K562 (cell line): ENCODE measurements around the gene SVBP. TPM values are rescaled to one million over a fixed set of nuclear protein-coding genes. Genes with fewer than 3 reads are reported as not detected.

Experiments
- FOSL1 ChIP-seq: fragments of 200-800 bp; sonication (Bioruptor generic); conservative IDR thresholded peaks from 2 replicates; pipeline ENCODE4 v1.6.1; 2016; ENCODE audit warnings: missing genetic modification characterization, missing compliant biosample characterization
- GTF2B ChIP-seq: IDR thresholded peaks from 2 replicates; pipeline ENCODE4 v1.6.1; 2011; ENCODE audit not compliant: insufficient read length; ENCODE audit errors: extremely low read depth
- HBP1 ChIP-seq: fragments of 450-650 bp; formaldehyde crosslinking; IDR thresholded peaks from 2 replicates; pipeline ENCODE4 v1.4.0; 2022; ENCODE audit warnings: missing genetic modification characterization
- KDM1A ChIP-seq, 2 experiments: fragments of 450-650 bp; IDR thresholded peaks; 2 replicates each; pipeline ENCODE4 v1.6.1; 2016; ENCODE audit warnings: mild to moderate bottlenecking in 2 of 2
- KLF10 ChIP-seq: fragments of 250-450 bp; sonication (Bioruptor Pico); IDR thresholded peaks from 2 replicates; pipeline ENCODE4 v1.6.1; 2021; ENCODE audit warnings: matching md5 sums
- RB1 ChIP-seq: fragments of 450-650 bp; IDR thresholded peaks from 2 replicates; pipeline ENCODE4 v1.6.1; 2017; ENCODE audit warnings: low read depth, mild to moderate bottlenecking
- RCOR1 ChIP-seq, 2 experiments: IDR thresholded peaks; 2 replicates each; pipeline ENCODE4 v1.6.1; 2012; ENCODE audit warnings: low read depth in 2 of 2, low read length in 2 of 2, borderline replicate concordance in 1 of 2, improper control_type of control experiment in 1 of 2
- RFX7 ChIP-seq: fragments of 250-450 bp; sonication (Bioruptor Pico); IDR thresholded peaks from 2 replicates; pipeline ENCODE4 v1.5.1; 2021; ENCODE audit warnings: mild to moderate bottlenecking
- TAL1 ChIP-seq: fragments of 450-650 bp; IDR thresholded peaks from 2 replicates; pipeline ENCODE4 v1.6.1; 2016; ENCODE audit warnings: mild to moderate bottlenecking
- XRCC3 ChIP-seq: fragments of 450-650 bp; IDR thresholded peaks from 2 replicates; pipeline ENCODE4 v1.6.1; 2017; ENCODE audit warnings: mild to moderate bottlenecking, moderate library complexity
- ZC3H4 ChIP-seq: sonication (generic); formaldehyde crosslinking; IDR thresholded peaks from 2 replicates; pipeline ENCODE4 v1.9.0; 2021; ENCODE audit warnings: missing genetic modification reagents, borderline replicate concordance
- ZNF3 ChIP-seq: fragments of 250-450 bp; sonication (Bioruptor Pico); IDR thresholded peaks from 2 replicates; pipeline ENCODE4 v1.5.0; 2021; ENCODE audit warnings: mild to moderate bottlenecking, moderate library complexity
- ZNF444 ChIP-seq: fragments of 250-450 bp; sonication (Bioruptor Pico); IDR thresholded peaks from 2 replicates; pipeline ENCODE4 v1.4.0; 2020; ENCODE audit warnings: mild to moderate bottlenecking, moderate library complexity
- polyA plus RNA-seq, 8 experiments: library from polyadenylated mRNA; depleted of rRNA in 4 of 8; stranded (reverse) in 5 of 8; unstranded in 3 of 8; fragments of >200 nt; fragmentation: Nextera tagmentation in 2 of 8; fragmentation: Illumina TruSeq in 1 of 8; extraction: Ambion mirVana in 2 of 8; extraction: Trizol in 1 of 8; gene quantifications; 2 replicates each; pipeline versions ENCODE4 v1.2.1 to v1.2.3, GENCODE V29; 2011 to 2014; ENCODE audit warnings: inconsistent platforms in 1 of 8, missing spikeins in 1 of 8
- total RNA-seq, 7 experiments: library from RNA; depleted of rRNA in 6 of 7; stranded (reverse); fragments of >200 nt in 6 of 7; fragmentation: Illumina TruSeq in 2 of 7; extraction: Trizol in 2 of 7; gene quantifications; 2 replicates each; pipeline versions ENCODE4 v1.2.1 to v1.2.3, GENCODE V29; 2011 to 2021; ENCODE audit warnings: low replicate concordance in 1 of 7
- TF ChIP-seq, protein P1 (sequence below): fragments of 200-600 bp; sonication (generic); IDR thresholded peaks from one replicate; pipeline ENCODE4 v1.6.1; 2012; ENCODE audit warnings: mild to moderate bottlenecking, low read depth, low read length, inconsistent platforms
- TF ChIP-seq, protein P2 (sequence below): sonication (generic); formaldehyde crosslinking; IDR thresholded peaks from 2 replicates; pipeline ENCODE4 v1.8.0; 2023; ENCODE audit warnings: mild to moderate bottlenecking, missing genetic modification reagents

Gene SVBP
- total and polyA plus RNA-seq, 9 of the 15 experiments (the other 6 are each of a cell fraction or from before 2014, with no cell fraction given): 31.7 to 49.7 (median 40.0) TPM

- TF ChIP-seq, protein P1, sequence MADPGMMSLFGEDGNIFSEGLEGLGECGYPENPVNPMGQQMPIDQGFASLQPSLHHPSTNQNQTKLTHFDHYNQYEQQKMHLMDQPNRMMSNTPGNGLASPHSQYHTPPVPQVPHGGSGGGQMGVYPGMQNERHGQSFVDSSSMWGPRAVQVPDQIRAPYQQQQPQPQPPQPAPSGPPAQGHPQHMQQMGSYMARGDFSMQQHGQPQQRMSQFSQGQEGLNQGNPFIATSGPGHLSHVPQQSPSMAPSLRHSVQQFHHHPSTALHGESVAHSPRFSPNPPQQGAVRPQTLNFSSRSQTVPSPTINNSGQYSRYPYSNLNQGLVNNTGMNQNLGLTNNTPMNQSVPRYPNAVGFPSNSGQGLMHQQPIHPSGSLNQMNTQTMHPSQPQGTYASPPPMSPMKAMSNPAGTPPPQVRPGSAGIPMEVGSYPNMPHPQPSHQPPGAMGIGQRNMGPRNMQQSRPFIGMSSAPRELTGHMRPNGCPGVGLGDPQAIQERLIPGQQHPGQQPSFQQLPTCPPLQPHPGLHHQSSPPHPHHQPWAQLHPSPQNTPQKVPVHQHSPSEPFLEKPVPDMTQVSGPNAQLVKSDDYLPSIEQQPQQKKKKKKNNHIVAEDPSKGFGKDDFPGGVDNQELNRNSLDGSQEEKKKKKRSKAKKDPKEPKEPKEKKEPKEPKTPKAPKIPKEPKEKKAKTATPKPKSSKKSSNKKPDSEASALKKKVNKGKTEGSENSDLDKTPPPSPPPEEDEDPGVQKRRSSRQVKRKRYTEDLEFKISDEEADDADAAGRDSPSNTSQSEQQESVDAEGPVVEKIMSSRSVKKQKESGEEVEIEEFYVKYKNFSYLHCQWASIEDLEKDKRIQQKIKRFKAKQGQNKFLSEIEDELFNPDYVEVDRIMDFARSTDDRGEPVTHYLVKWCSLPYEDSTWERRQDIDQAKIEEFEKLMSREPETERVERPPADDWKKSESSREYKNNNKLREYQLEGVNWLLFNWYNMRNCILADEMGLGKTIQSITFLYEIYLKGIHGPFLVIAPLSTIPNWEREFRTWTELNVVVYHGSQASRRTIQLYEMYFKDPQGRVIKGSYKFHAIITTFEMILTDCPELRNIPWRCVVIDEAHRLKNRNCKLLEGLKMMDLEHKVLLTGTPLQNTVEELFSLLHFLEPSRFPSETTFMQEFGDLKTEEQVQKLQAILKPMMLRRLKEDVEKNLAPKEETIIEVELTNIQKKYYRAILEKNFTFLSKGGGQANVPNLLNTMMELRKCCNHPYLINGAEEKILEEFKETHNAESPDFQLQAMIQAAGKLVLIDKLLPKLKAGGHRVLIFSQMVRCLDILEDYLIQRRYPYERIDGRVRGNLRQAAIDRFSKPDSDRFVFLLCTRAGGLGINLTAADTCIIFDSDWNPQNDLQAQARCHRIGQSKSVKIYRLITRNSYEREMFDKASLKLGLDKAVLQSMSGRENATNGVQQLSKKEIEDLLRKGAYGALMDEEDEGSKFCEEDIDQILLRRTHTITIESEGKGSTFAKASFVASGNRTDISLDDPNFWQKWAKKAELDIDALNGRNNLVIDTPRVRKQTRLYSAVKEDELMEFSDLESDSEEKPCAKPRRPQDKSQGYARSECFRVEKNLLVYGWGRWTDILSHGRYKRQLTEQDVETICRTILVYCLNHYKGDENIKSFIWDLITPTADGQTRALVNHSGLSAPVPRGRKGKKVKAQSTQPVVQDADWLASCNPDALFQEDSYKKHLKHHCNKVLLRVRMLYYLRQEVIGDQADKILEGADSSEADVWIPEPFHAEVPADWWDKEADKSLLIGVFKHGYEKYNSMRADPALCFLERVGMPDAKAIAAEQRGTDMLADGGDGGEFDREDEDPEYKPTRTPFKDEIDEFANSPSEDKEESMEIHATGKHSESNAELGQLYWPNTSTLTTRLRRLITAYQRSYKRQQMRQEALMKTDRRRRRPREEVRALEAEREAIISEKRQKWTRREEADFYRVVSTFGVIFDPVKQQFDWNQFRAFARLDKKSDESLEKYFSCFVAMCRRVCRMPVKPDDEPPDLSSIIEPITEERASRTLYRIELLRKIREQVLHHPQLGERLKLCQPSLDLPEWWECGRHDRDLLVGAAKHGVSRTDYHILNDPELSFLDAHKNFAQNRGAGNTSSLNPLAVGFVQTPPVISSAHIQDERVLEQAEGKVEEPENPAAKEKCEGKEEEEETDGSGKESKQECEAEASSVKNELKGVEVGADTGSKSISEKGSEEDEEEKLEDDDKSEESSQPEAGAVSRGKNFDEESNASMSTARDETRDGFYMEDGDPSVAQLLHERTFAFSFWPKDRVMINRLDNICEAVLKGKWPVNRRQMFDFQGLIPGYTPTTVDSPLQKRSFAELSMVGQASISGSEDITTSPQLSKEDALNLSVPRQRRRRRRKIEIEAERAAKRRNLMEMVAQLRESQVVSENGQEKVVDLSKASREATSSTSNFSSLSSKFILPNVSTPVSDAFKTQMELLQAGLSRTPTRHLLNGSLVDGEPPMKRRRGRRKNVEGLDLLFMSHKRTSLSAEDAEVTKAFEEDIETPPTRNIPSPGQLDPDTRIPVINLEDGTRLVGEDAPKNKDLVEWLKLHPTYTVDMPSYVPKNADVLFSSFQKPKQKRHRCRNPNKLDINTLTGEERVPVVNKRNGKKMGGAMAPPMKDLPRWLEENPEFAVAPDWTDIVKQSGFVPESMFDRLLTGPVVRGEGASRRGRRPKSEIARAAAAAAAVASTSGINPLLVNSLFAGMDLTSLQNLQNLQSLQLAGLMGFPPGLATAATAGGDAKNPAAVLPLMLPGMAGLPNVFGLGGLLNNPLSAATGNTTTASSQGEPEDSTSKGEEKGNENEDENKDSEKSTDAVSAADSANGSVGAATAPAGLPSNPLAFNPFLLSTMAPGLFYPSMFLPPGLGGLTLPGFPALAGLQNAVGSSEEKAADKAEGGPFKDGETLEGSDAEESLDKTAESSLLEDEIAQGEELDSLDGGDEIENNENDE: no peak
- TF ChIP-seq XRCC3 (no peak), GTF2B (no peak), RFX7 (no peak), ZNF3 (CRISPR knock-in tag) (no peak), ZC3H4 (CRISPR knock-in tag) (no peak), TAL1 (no peak), RB1 (no peak), KDM1A (IDR thresholded peaks at IDR 0.05) (no peak), HBP1 (CRISPR knock-in tag) (0 out of 2 replicates have a peak, but pooled peaks have one; percentile 48), ZNF444 (CRISPR knock-in tag) (no peak), FOSL1 (tag) (no peak), KLF10 (CRISPR knock-in tag) (no peak), RCOR1 (IDR thresholded peaks at IDR 0.05; ENCODE audit: borderline replicate concordance in 1 of 2, low read depth in 2 of 2, low read length in 2 of 2) (no peak)
- TF ChIP-seq, protein P2, sequence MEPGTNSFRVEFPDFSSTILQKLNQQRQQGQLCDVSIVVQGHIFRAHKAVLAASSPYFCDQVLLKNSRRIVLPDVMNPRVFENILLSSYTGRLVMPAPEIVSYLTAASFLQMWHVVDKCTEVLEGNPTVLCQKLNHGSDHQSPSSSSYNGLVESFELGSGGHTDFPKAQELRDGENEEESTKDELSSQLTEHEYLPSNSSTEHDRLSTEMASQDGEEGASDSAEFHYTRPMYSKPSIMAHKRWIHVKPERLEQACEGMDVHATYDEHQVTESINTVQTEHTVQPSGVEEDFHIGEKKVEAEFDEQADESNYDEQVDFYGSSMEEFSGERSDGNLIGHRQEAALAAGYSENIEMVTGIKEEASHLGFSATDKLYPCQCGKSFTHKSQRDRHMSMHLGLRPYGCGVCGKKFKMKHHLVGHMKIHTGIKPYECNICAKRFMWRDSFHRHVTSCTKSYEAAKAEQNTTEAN: no peak
These were observed 32.7 kb upstream of the SVBP start (continued) for GRCh38 chr1:42849944-42850343.
